Measurements from ENCODE around the gene FBXO11. TPM values are rescaled to one million over a fixed set of nuclear protein-coding genes. Genes with fewer than 3 reads are reported as not detected.

The FBXO11 gene
- total RNA-seq (2014; rRNA removed; shearing (Covaris generic); ENCODE audit: low replicate concordance): 63.5 and 104 TPM in 2 replicates

GRCh38 chr2:47906157-47907038, at the start of gene FBXO11:
Gene FBXO11 (minus strand): TSS chr2:47906498. CDS start chr2:47905720, 778 bp downstream.
- peak; percentile 99 for DNase-seq
- H3K27ac ChIP-seq (ENCODE audit: low read length): peak within 1 kb of the TSS; percentile 94
- H3K9ac ChIP-seq (ENCODE audit: low read length): peak within 1 kb of the TSS; percentile 98
- peak within 1 kb of the TSS; percentile 99 for H3K4me2 ChIP-seq (ENCODE audit: low read depth, low read length, poor library complexity, severe bottlenecking)
- 0 out of 2 replicates have a peak, but pooled peaks cover 6% of the 10 kb centered on the region for H3K36me3 ChIP-seq (ENCODE audit: insufficient read depth, low read length)
- peaks cover 36% of the 10 kb centered on the region for H3K4me1 ChIP-seq (ENCODE audit: low read length)
- H3K27me3 ChIP-seq (ENCODE audit: low read length): no peaks in the 10 kb centered on the region
- H3K9me3 ChIP-seq (ENCODE audit: low read length): no peaks in the 10 kb centered on the region
- peak within 1 kb of the TSS; percentile 80 for H3K4me3 ChIP-seq (ENCODE audit: low read length)
- H3K79me2 ChIP-seq (ENCODE audit: low read length): peaks cover 44% of the 10 kb centered on the region
- no peaks in the 10 kb centered on the region for H3K9me2 ChIP-seq (replicated peaks; ENCODE audit: insufficient read depth, low read length)
- peak within 1 kb of the TSS; percentile 82 for H2AFZ ChIP-seq (ENCODE audit: low read length)
- H4K20me1 ChIP-seq (ENCODE audit: insufficient read depth, low read depth, low read length): peaks cover 6% of the 10 kb centered on the region; the same call in 1 of the 2 replicates

- no peak overlapping the region for H3K9ac ChIP-seq (ENCODE audit: low read length)
- H3K4me2 ChIP-seq (ENCODE audit: low read depth, low read length, poor library complexity, severe bottlenecking): no peak overlapping the region
- no peak overlapping the region for H2AFZ ChIP-seq (ENCODE audit: low read length)
- no peaks in the 10 kb centered on the region for H3K9me3 ChIP-seq (ENCODE audit: low read length)
- peaks cover 3% of the 10 kb centered on the region; the same call in 1 of the 2 replicates for H3K4me1 ChIP-seq (ENCODE audit: low read length)
- H3K79me2 ChIP-seq (ENCODE audit: low read length): no peaks in the 10 kb centered on the region
- no peaks in the 10 kb centered on the region for H3K36me3 ChIP-seq (ENCODE audit: insufficient read depth, low read length)
- H3K9me2 ChIP-seq (replicated peaks; ENCODE audit: insufficient read depth, low read length): no peaks in the 10 kb centered on the region
- H3K27ac ChIP-seq (ENCODE audit: low read length): no peak overlapping the region
- no peak for DNase-seq
- H4K20me1 ChIP-seq (ENCODE audit: insufficient read depth, low read depth, low read length): no peaks in the 10 kb centered on the region
- no peak overlapping the region for H3K4me3 ChIP-seq (ENCODE audit: low read length)
- H3K27me3 ChIP-seq (ENCODE audit: low read length): no peaks in the 10 kb centered on the region
Observed at GRCh38 chr2:47950340-47951301, 44.3 kb upstream of the FBXO11 start.

- H2AFZ ChIP-seq (ENCODE audit: low read length): no peak overlapping the region
- DNase-seq: no peak
- H3K4me3 ChIP-seq (ENCODE audit: low read length): no peak overlapping the region
- H3K4me2 ChIP-seq (ENCODE audit: low read depth, low read length, poor library complexity, severe bottlenecking): no peak overlapping the region
- H3K9me2 ChIP-seq (replicated peaks; ENCODE audit: insufficient read depth, low read length): no peaks in the 10 kb centered on the region
- H3K9me3 ChIP-seq (ENCODE audit: low read length): no peaks in the 10 kb centered on the region
- peaks cover 3% of the 10 kb centered on the region; the same call in 1 of the 2 replicates for H3K4me1 ChIP-seq (ENCODE audit: low read length)
- H3K27me3 ChIP-seq (ENCODE audit: low read length): no peaks in the 10 kb centered on the region
- no peaks in the 10 kb centered on the region for H3K79me2 ChIP-seq (ENCODE audit: low read length)
- no peak overlapping the region for H3K9ac ChIP-seq (ENCODE audit: low read length)
- H4K20me1 ChIP-seq (ENCODE audit: insufficient read depth, low read depth, low read length): no peaks in the 10 kb centered on the region
- no peaks in the 10 kb centered on the region for H3K36me3 ChIP-seq (ENCODE audit: insufficient read depth, low read length)
- H3K27ac ChIP-seq (ENCODE audit: low read length): no peak overlapping the region
Observed at GRCh38 chr2:47946593-47946992, 40.3 kb upstream of the FBXO11 start.

- no peak overlapping the region for H3K9ac ChIP-seq (ENCODE audit: low read length)
- no peaks in the 10 kb centered on the region for H4K20me1 ChIP-seq (ENCODE audit: insufficient read depth, low read depth, low read length)
- H3K79me2 ChIP-seq (ENCODE audit: low read length): no peaks in the 10 kb centered on the region
- H3K4me2 ChIP-seq (ENCODE audit: low read depth, low read length, poor library complexity, severe bottlenecking): no peak overlapping the region
- no peak for DNase-seq
- H3K4me1 ChIP-seq (ENCODE audit: low read length): no peaks in the 10 kb centered on the region
- no peak overlapping the region for H3K4me3 ChIP-seq (ENCODE audit: low read length)
- H3K27me3 ChIP-seq (ENCODE audit: low read length): no peaks in the 10 kb centered on the region
- H3K27ac ChIP-seq (ENCODE audit: low read length): no peak overlapping the region
- H2AFZ ChIP-seq (ENCODE audit: low read length): no peak overlapping the region
- H3K9me3 ChIP-seq (ENCODE audit: low read length): no peaks in the 10 kb centered on the region
- H3K36me3 ChIP-seq (ENCODE audit: insufficient read depth, low read length): no peaks in the 10 kb centered on the region
- no peaks in the 10 kb centered on the region for H3K9me2 ChIP-seq (replicated peaks; ENCODE audit: insufficient read depth, low read length)
Observed at GRCh38 chr2:47945046-47945781, 38.9 kb upstream of the FBXO11 start.

GRCh38 chr2:47941936-47942335, 35.6 kb upstream of the FBXO11 start:
- H3K79me2 ChIP-seq (ENCODE audit: low read length): no peaks in the 10 kb centered on the region
- H3K27ac ChIP-seq (ENCODE audit: low read length): no peak overlapping the region
- H2AFZ ChIP-seq (ENCODE audit: low read length): no peak overlapping the region
- H3K9me2 ChIP-seq (replicated peaks; ENCODE audit: insufficient read depth, low read length): no peaks in the 10 kb centered on the region
- H4K20me1 ChIP-seq (ENCODE audit: insufficient read depth, low read depth, low read length): no peaks in the 10 kb centered on the region
- no peaks in the 10 kb centered on the region for H3K4me1 ChIP-seq (ENCODE audit: low read length)
- H3K9ac ChIP-seq (ENCODE audit: low read length): no peak overlapping the region
- DNase-seq: no peak
- H3K4me2 ChIP-seq (ENCODE audit: low read depth, low read length, poor library complexity, severe bottlenecking): no peak overlapping the region
- H3K36me3 ChIP-seq (ENCODE audit: insufficient read depth, low read length): no peaks in the 10 kb centered on the region
- H3K9me3 ChIP-seq (ENCODE audit: low read length): no peaks in the 10 kb centered on the region
- H3K27me3 ChIP-seq (ENCODE audit: low read length): no peaks in the 10 kb centered on the region
- no peak overlapping the region for H3K4me3 ChIP-seq (ENCODE audit: low read length)

GRCh38 chr2:47937677-47938076, 31.4 kb upstream of the FBXO11 start:
- H2AFZ ChIP-seq (ENCODE audit: low read length): no peak overlapping the region
- no peak overlapping the region for H3K27ac ChIP-seq (ENCODE audit: low read length)
- H3K4me3 ChIP-seq (ENCODE audit: low read length): no peak overlapping the region
- no peaks in the 10 kb centered on the region for H3K4me1 ChIP-seq (ENCODE audit: low read length)
- H3K9ac ChIP-seq (ENCODE audit: low read length): no peak overlapping the region
- H3K9me2 ChIP-seq (replicated peaks; ENCODE audit: insufficient read depth, low read length): no peaks in the 10 kb centered on the region
- no peaks in the 10 kb centered on the region for H3K79me2 ChIP-seq (ENCODE audit: low read length)
- no peaks in the 10 kb centered on the region for H3K36me3 ChIP-seq (ENCODE audit: insufficient read depth, low read length)
- H3K9me3 ChIP-seq (ENCODE audit: low read length): no peaks in the 10 kb centered on the region
- no peaks in the 10 kb centered on the region for H4K20me1 ChIP-seq (ENCODE audit: insufficient read depth, low read depth, low read length)
- DNase-seq: no peak
- no peak overlapping the region for H3K4me2 ChIP-seq (ENCODE audit: low read depth, low read length, poor library complexity, severe bottlenecking)
- no peaks in the 10 kb centered on the region for H3K27me3 ChIP-seq (ENCODE audit: low read length)

- Histone ChIP-seq H2AFZ (ENCODE audit: low read length) (no peak overlapping the region), H3K79me2 (ENCODE audit: low read length) (no peaks in the 10 kb centered on the region), H3K9me3 (ENCODE audit: low read length) (no peaks in the 10 kb centered on the region), H3K4me2 (ENCODE audit: low read depth, low read length, poor library complexity, severe bottlenecking) (no peak overlapping the region), H3K27me3 (ENCODE audit: low read length) (no peaks in the 10 kb centered on the region), H4K20me1 (ENCODE audit: insufficient read depth, low read depth, low read length) (no peaks in the 10 kb centered on the region), H3K27ac (ENCODE audit: low read length) (no peak overlapping the region), H3K4me1 (ENCODE audit: low read length) (no peaks in the 10 kb centered on the region), H3K4me3 (ENCODE audit: low read length) (no peak overlapping the region), H3K9me2 (replicated peaks; ENCODE audit: insufficient read depth, low read length) (no peaks in the 10 kb centered on the region), H3K9ac (ENCODE audit: low read length) (no peak overlapping the region), H3K36me3 (ENCODE audit: insufficient read depth, low read length) (no peaks in the 10 kb centered on the region)
- no peak for DNase-seq
Observed at GRCh38 chr2:47935071-47935470, 28.8 kb upstream of the FBXO11 start.

Data from Karpas-422 (cell line).